Liver (tissue), 9 donors: ENCODE results near the gene IGFALS. TPM values are rescaled to one million over a fixed set of nuclear protein-coding genes. Genes with fewer than 3 reads are reported as not detected.

ENCODE experiments used
- DNase-seq: peaks from one replicate; pipeline ENCODE4 v3.0.0-alpha.2; 2017; ENCODE audit warnings: low spot score
- H3K27ac ChIP-seq, 2 donors: one replicate each; pipeline ENCODE4 v1.7.0; 2013; ENCODE audit warnings: inconsistent platforms in 2 of 2, low read length in 2 of 2, control low read depth in 1 of 2, low read depth in 1 of 2, mild to moderate bottlenecking in 1 of 2
- H3K27me3 ChIP-seq, 4 donors: one replicate each; pipeline versions ENCODE4 v1.6.1 to v1.7.0; 2013; ENCODE audit warnings: low read length in 3 of 4, inconsistent platforms in 1 of 4, mild to moderate bottlenecking in 1 of 4, moderate library complexity in 1 of 4; ENCODE audit not compliant: control insufficient read depth in 4 of 4, insufficient read depth in 4 of 4
- H3K36me3 ChIP-seq, 4 donors: one replicate each; pipeline versions ENCODE4 v1.6.1 to v1.7.0; 2013; ENCODE audit warnings: low read length in 3 of 4, mild to moderate bottlenecking in 3 of 4, low read depth in 1 of 4, moderate library complexity in 1 of 4; ENCODE audit not compliant: control insufficient read depth in 4 of 4, insufficient read depth in 3 of 4
- H3K4me1 ChIP-seq, 4 donors: one replicate each; pipeline versions ENCODE4 v1.6.1 to v1.7.0; 2013; ENCODE audit warnings: low read length in 3 of 4, mild to moderate bottlenecking in 3 of 4, moderate library complexity in 1 of 4; ENCODE audit not compliant: control insufficient read depth in 4 of 4, insufficient read depth in 4 of 4
- H3K4me3 ChIP-seq, 3 donors: one replicate each; pipeline versions ENCODE4 v1.6.1 to v1.7.0; 2013; ENCODE audit warnings: low read length in 3 of 3, control low read depth in 1 of 3, low read depth in 1 of 3, mild to moderate bottlenecking in 1 of 3
- H3K9ac ChIP-seq, 2 donors: one replicate each; pipeline ENCODE4 v1.7.0; 2013; ENCODE audit warnings: low read length in 2 of 2, mild to moderate bottlenecking in 2 of 2, moderate library complexity in 2 of 2, control low read depth in 1 of 2, low read depth in 1 of 2
- H3K9me3 ChIP-seq, 4 donors: one replicate each; pipeline versions ENCODE4 v1.6.1 to v1.7.0; 2013; ENCODE audit warnings: low read length in 3 of 4; ENCODE audit not compliant: control insufficient read depth in 4 of 4
- ATF3 ChIP-seq: IDR thresholded peaks from 2 replicates; pipeline ENCODE4 v1.6.1; 2016; ENCODE audit warnings: antibody characterized with exemption
- CTCF ChIP-seq: fragments of 150-350 bp; IDR thresholded peaks from 2 replicates; pipeline ENCODE4 v1.5.1; 2017; ENCODE audit warnings: improper control_type of control experiment, low read depth, low read length; ENCODE audit not compliant: missing input control
- EGR1 ChIP-seq, 2 donors: IDR thresholded peaks; 2 replicates each; pipeline ENCODE4 v1.6.1; 2016 to 2018; ENCODE audit warnings: antibody characterized with exemption in 2 of 2, low read depth in 2 of 2
- FOXA1 ChIP-seq: IDR thresholded peaks from 2 replicates; pipeline ENCODE4 v1.6.1; 2016; ENCODE audit warnings: antibody characterized with exemption
- FOXA2 ChIP-seq: IDR thresholded peaks from 2 replicates; pipeline ENCODE4 v1.6.1; 2016; ENCODE audit warnings: antibody characterized with exemption
- GABPA ChIP-seq, 2 donors: IDR thresholded peaks in 1 of 2; conservative IDR thresholded peaks in 1 of 2; 2 replicates each; pipeline ENCODE4 v1.6.1; 2016; ENCODE audit warnings: antibody characterized with exemption in 2 of 2, mild to moderate bottlenecking in 1 of 2, moderate library complexity in 1 of 2
- HNF4A ChIP-seq, 2 donors: conservative IDR thresholded peaks; 2 replicates each; pipeline ENCODE4 v1.6.1; 2016; ENCODE audit warnings: antibody characterized with exemption in 2 of 2, mild to moderate bottlenecking in 2 of 2
- HNF4G ChIP-seq: IDR thresholded peaks from 2 replicates; pipeline ENCODE4 v1.6.1; 2016; ENCODE audit warnings: antibody characterized with exemption
- JUND ChIP-seq, 2 donors: IDR thresholded peaks; 2 replicates each; pipeline ENCODE4 v1.6.1; 2016; ENCODE audit warnings: antibody characterized with exemption in 2 of 2
- NR2F2 ChIP-seq: IDR thresholded peaks from 2 replicates; pipeline ENCODE4 v1.6.1; 2016; ENCODE audit warnings: antibody characterized with exemption
- RAD21 ChIP-seq, 2 donors: IDR thresholded peaks; 2 replicates each; pipeline ENCODE4 v1.6.1; 2016; ENCODE audit warnings: antibody characterized with exemption in 2 of 2, mild to moderate bottlenecking in 2 of 2
- RXRA ChIP-seq, 2 donors: IDR thresholded peaks; 2 replicates each; pipeline ENCODE4 v1.6.1; 2017 to 2018; ENCODE audit warnings: antibody characterized with exemption in 2 of 2, mild to moderate bottlenecking in 1 of 2
- TAF1 ChIP-seq: conservative IDR thresholded peaks from 2 replicates; pipeline ENCODE4 v1.6.1; 2016; ENCODE audit warnings: antibody characterized with exemption, mild to moderate bottlenecking
- YY1 ChIP-seq: IDR thresholded peaks from 2 replicates; pipeline ENCODE4 v1.6.1; 2016; ENCODE audit warnings: antibody characterized with exemption, mild to moderate bottlenecking
- WGBS: extraction: QIAGEN DNeasy Blood & Tissue Kit; methylation state at CpG from one replicate; pipeline ENCODE4 v1.1.7; 2013; 5-methylcytosine and 5-hydroxymethylcytosine counted together
- polyA plus RNA-seq, 2 donors: library from polyadenylated mRNA; stranded (reverse) in 1 of 2; unstranded in 1 of 2; fragments of 200-250 nt in 1 of 2; fragments of >200 nt in 1 of 2; fragmentation: Nextera tagmentation in 1 of 2; extraction: Ambion mirVana in 1 of 2; gene quantifications; one replicate each; pipeline versions ENCODE4 v1.2.1 to v1.2.3, GENCODE V29; 2013 to 2015
- total RNA-seq, 2 donors: library from RNA; depleted of rRNA; stranded (reverse); fragments of >200 nt; gene quantifications; one replicate each; pipeline ENCODE4 v1.2.3, GENCODE V29; 2014
- TF ChIP-seq, protein P1 (sequence below): IDR thresholded peaks from 2 replicates; pipeline ENCODE4 v1.6.1; 2016; ENCODE audit warnings: antibody characterized with exemption
- donor health status: healthy.
- donor health status: healthy.
- donor health status: healthy.
- donor health status: healthy.
- donor health status: healthy.

Gene IGFALS
- total and polyA plus RNA-seq, 4 donors: 19.8 to 161 (median 68.4) TPM

GRCh38 chr16:1823821-1824220 is 30.3 kb upstream of the IGFALS start:
- TF ChIP-seq RAD21 (IDR thresholded peaks at IDR 0.05): peak; percentile 64 to 65
- TF ChIP-seq RXRA (IDR thresholded peaks at IDR 0.05): no peak
- peak in 1 of 2 donors; percentile 13 for TF ChIP-seq GABPA (IDR thresholded peaks at IDR 0.05 in 1 of 2, conservative IDR thresholded peaks at IDR 0.05 in 1 of 2)
- peak; percentile 29 for TF ChIP-seq CTCF
- Histone ChIP-seq H3K4me3 (peak overlapping the region in 1 of 3 donors; percentile 8), H3K36me3 (peaks cover 10 to 20% (median 18%) of the 10 kb centered on the region in 4 donors), H3K9me3 (no peaks in the 10 kb centered on the region), H3K27me3 (no peaks in the 10 kb centered on the region), H3K4me1 (peaks cover 11 to 81% (median 68%) of the 10 kb centered on the region in 4 donors), H3K9ac (peak overlapping the region in 1 of 2 donors; percentile 26), H3K27ac (peak overlapping the region in 1 of 2 donors; percentile 83)
- peak; percentile 75 for DNase-seq
- 32% methylated on average over 9 of the region's 9 CpGs for WGBS

GRCh38 chr16:1822801-1823200 is 29.3 kb upstream of the IGFALS start:
- Histone ChIP-seq H3K9me3 (no peaks in the 10 kb centered on the region), H3K4me3 (no peak overlapping the region), H3K36me3 (peaks cover 10 to 20% (median 19%) of the 10 kb centered on the region in 4 donors), H3K9ac (no peak overlapping the region), H3K27ac (peak overlapping the region in 1 of 2 donors; percentile 1), H3K27me3 (no peaks in the 10 kb centered on the region), H3K4me1 (peaks cover 11 to 84% (median 72%) of the 10 kb centered on the region in 4 donors)
- no peak for DNase-seq
- TF ChIP-seq, protein P1, sequence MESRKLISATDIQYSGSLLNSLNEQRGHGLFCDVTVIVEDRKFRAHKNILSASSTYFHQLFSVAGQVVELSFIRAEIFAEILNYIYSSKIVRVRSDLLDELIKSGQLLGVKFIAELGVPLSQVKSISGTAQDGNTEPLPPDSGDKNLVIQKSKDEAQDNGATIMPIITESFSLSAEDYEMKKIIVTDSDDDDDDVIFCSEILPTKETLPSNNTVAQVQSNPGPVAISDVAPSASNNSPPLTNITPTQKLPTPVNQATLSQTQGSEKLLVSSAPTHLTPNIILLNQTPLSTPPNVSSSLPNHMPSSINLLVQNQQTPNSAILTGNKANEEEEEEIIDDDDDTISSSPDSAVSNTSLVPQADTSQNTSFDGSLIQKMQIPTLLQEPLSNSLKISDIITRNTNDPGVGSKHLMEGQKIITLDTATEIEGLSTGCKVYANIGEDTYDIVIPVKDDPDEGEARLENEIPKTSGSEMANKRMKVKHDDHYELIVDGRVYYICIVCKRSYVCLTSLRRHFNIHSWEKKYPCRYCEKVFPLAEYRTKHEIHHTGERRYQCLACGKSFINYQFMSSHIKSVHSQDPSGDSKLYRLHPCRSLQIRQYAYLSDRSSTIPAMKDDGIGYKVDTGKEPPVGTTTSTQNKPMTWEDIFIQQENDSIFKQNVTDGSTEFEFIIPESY: no peak
- 87% methylated on average over 16 of the region's 16 CpGs for WGBS

- Histone ChIP-seq H3K27ac (peak overlapping the region; percentile 1 to 35), H3K36me3 (peaks cover 10 to 21% (median 20%) of the 10 kb centered on the region in 4 donors), H3K27me3 (no peaks in the 10 kb centered on the region), H3K4me3 (no peak overlapping the region), H3K9me3 (no peaks in the 10 kb centered on the region), H3K4me1 (peaks cover 11 to 85% (median 77%) of the 10 kb centered on the region in 4 donors), H3K9ac (no peak overlapping the region)
- peak; percentile 34 for DNase-seq
- WGBS: 78% methylated on average over 24 of the region's 24 CpGs
- TF ChIP-seq TAF1 (no peak), FOXA1 (no peak), CTCF (no peak), NR2F2 (no peak), HNF4A (conservative IDR thresholded peaks at IDR 0.05) (no peak), EGR1 (IDR thresholded peaks at IDR 0.05; ENCODE audit: low read depth in 2 of 2) (no peak), RAD21 (IDR thresholded peaks at IDR 0.05) (no peak), RXRA (IDR thresholded peaks at IDR 0.05) (no peak), YY1 (no peak), GABPA (IDR thresholded peaks at IDR 0.05 in 1 of 2, conservative IDR thresholded peaks at IDR 0.05 in 1 of 2) (no peak), FOXA2 (no peak), HNF4G (no peak), JUND (IDR thresholded peaks at IDR 0.05) (no peak), ATF3 (no peak)
- TF ChIP-seq, protein P1: no peak
Measured at GRCh38 chr16:1821861-1822611, 28.5 kb upstream of the IGFALS start.
